PC-3 (cell line): ENCODE data around the gene SST.

ENCODE experiments used
- EZH2 ChIP-seq: fragments of 300-600 bp; sonication (generic); IDR thresholded peaks from one replicate; pipeline ENCODE4 v1.6.1; 2017; ENCODE audit warnings: antibody characterized with exemption, mild to moderate bottlenecking, low read length; ENCODE audit not compliant: unreplicated experiment
- EZH2phosphoT487 ChIP-seq: fragments of 300-600 bp; sonication (generic); IDR thresholded peaks from 2 replicates; pipeline ENCODE4 v1.6.1; 2018; ENCODE audit warnings: mild to moderate bottlenecking, antibody characterized with exemption, low read length, borderline replicate concordance
- TF ChIP-seq, protein P1 (sequence below): fragments of 300-600 bp; sonication (generic); conservative IDR thresholded peaks from 2 replicates; pipeline ENCODE4 v1.5.1; 2017; ENCODE audit warnings: antibody characterized with exemption, low read depth, mild to moderate bottlenecking, low read length

DNA sequence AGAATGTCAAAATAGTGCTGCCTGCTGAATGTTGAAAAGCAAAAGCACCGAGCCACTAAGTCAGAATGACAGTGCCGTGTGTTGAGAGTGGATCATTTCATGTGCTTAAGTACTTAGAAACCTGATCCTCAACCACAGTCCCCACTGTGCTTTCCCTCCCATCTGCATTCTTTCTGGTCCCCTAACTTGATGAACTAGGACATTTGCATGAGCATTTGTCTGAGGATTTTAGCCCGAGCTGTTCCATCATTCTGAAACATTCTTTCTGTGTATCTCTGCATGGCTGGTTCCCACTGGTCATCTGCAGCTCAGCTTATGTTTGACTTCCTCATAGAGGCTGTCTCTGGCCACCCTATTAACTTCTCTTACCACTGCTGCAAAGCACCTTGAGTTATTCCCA is 42.0 kb downstream of the SST start:
- no peak for TF ChIP-seq EZH2
- TF ChIP-seq, protein P1, sequence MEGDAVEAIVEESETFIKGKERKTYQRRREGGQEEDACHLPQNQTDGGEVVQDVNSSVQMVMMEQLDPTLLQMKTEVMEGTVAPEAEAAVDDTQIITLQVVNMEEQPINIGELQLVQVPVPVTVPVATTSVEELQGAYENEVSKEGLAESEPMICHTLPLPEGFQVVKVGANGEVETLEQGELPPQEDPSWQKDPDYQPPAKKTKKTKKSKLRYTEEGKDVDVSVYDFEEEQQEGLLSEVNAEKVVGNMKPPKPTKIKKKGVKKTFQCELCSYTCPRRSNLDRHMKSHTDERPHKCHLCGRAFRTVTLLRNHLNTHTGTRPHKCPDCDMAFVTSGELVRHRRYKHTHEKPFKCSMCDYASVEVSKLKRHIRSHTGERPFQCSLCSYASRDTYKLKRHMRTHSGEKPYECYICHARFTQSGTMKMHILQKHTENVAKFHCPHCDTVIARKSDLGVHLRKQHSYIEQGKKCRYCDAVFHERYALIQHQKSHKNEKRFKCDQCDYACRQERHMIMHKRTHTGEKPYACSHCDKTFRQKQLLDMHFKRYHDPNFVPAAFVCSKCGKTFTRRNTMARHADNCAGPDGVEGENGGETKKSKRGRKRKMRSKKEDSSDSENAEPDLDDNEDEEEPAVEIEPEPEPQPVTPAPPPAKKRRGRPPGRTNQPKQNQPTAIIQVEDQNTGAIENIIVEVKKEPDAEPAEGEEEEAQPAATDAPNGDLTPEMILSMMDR = no peak
- no peak for TF ChIP-seq EZH2phosphoT487
